Naive thymus-derived CD4-positive, alpha-beta T cell (primary cell): ENCODE results near the gene FCER1G. TPM values are rescaled to one million over a fixed set of nuclear protein-coding genes. Genes with fewer than 3 reads are reported as not detected.

Experiments used
- ATAC-seq: fragments of 150-1000 bp; cut with Tn5 transposase; 2 replicates; pipeline ENCODE4 v1.10.0; 2021; ENCODE audit warnings: mild to moderate bottlenecking, moderate library complexity
- CTCF ChIA-PET: fragments of 350-600 bp; sonication (Branson Sonifier 250); formaldehyde crosslinking; loops from one replicate; lab custom pipeline; 2021; ENCODE audit warnings: antibody characterized with exemption; lab: Charles Lee
- POLR2A ChIA-PET: fragments of 350-600 bp; sonication (Branson Sonifier 250); formaldehyde crosslinking; loops from one replicate; lab custom pipeline; 2021; ENCODE audit warnings: antibody characterized with exemption, inconsistent platforms; lab: Charles Lee
- DNase-seq, 9 donors: peaks; one replicate each; pipeline versions ENCODE4 v3.0.0 to v3.0.0-alpha.2; 2020 to 2022; ENCODE audit warnings: mixed read lengths in 1 of 9
- H3K27ac ChIP-seq: one replicate; pipeline ENCODE4 v1.7.0; 2013; ENCODE audit warnings: mild to moderate bottlenecking, low read depth, low read length, moderate library complexity
- H3K27me3 ChIP-seq, 2 donors: one replicate each; pipeline ENCODE4 v1.7.0; 2013; ENCODE audit warnings: low read length in 2 of 2, mild to moderate bottlenecking in 2 of 2, moderate library complexity in 2 of 2; ENCODE audit not compliant: control insufficient read depth in 2 of 2, insufficient read depth in 2 of 2
- H3K36me3 ChIP-seq, 3 experiments: 1 replicate in 2 of 3; 2 replicates in 1 of 3; pipeline ENCODE4 v1.7.0; 2013; ENCODE audit warnings: low read length in 3 of 3, mild to moderate bottlenecking in 3 of 3, moderate library complexity in 1 of 3; ENCODE audit not compliant: insufficient read depth in 3 of 3, control insufficient read depth in 2 of 3
- H3K4me1 ChIP-seq, 2 donors: one replicate each; pipeline ENCODE4 v1.7.0; 2013; ENCODE audit warnings: low read length in 2 of 2, mild to moderate bottlenecking in 2 of 2, moderate library complexity in 1 of 2; ENCODE audit not compliant: control insufficient read depth in 2 of 2, insufficient read depth in 2 of 2
- H3K4me3 ChIP-seq: 2 replicates; pipeline ENCODE4 v1.7.0; 2013; ENCODE audit warnings: mild to moderate bottlenecking, low read length
- H3K9me3 ChIP-seq, 3 experiments: 1 replicate in 2 of 3; 2 replicates in 1 of 3; pipeline ENCODE4 v1.7.0; 2013; ENCODE audit warnings: low read length in 3 of 3; ENCODE audit not compliant: control insufficient read depth in 2 of 3
- H3K27ac Mint-ChIP-seq, 9 donors: one replicate each; pipeline ENCODE4 v1.8.0; 2020 to 2022; ENCODE audit warnings: mixed read lengths in 9 of 9, mild to moderate bottlenecking in 8 of 9, moderate library complexity in 5 of 9, inconsistent platforms in 2 of 9
- H3K27me3 Mint-ChIP-seq, 5 donors: one replicate each; pipeline ENCODE4 v1.8.0; 2021 to 2022; ENCODE audit warnings: mixed read lengths in 5 of 5, mild to moderate bottlenecking in 1 of 5
- H3K36me3 Mint-ChIP-seq, 5 donors: one replicate each; pipeline ENCODE4 v1.8.0; 2020 to 2022; ENCODE audit warnings: mixed read lengths in 5 of 5, mild to moderate bottlenecking in 3 of 5, inconsistent platforms in 1 of 5
- H3K4me1 Mint-ChIP-seq, 7 donors: one replicate each; pipeline ENCODE4 v1.8.0; 2020 to 2022; ENCODE audit warnings: mixed read lengths in 7 of 7, mild to moderate bottlenecking in 3 of 7, inconsistent platforms in 1 of 7
- H3K4me3 Mint-ChIP-seq, 10 donors: one replicate each; pipeline ENCODE4 v1.8.0; 2020 to 2022; ENCODE audit warnings: mild to moderate bottlenecking in 10 of 10, mixed read lengths in 10 of 10, moderate library complexity in 6 of 10, inconsistent platforms in 2 of 10
- H3K9me3 Mint-ChIP-seq, 11 donors: one replicate each; pipeline ENCODE4 v1.8.0; 2020 to 2022; ENCODE audit warnings: mixed read lengths in 11 of 11, mild to moderate bottlenecking in 4 of 11, inconsistent platforms in 1 of 11, moderate library complexity in 1 of 11
- intact Hi-C, 2 donors: fragments of 100-400 bp; cut with micrococcal nuclease; formaldehyde crosslinking; loops; one replicate each; pipeline ENCODE4 v1.15.1; 2023
- polyA plus RNA-seq, 2 donors: library from polyadenylated mRNA; unstranded; fragments of 300-500 nt; fragmentation: Illumina TruSeq; gene quantifications; one replicate each; pipeline ENCODE4 v1.2.3, GENCODE V29; 2021
- total RNA-seq, 6 experiments: library from RNA in 5 of 6; stranded (reverse) in 5 of 6; gene quantifications; 1 replicate in 5 of 6; 2 replicates in 1 of 6; pipeline ENCODE4 v1.2.3 and lab custom pipeline; 2021 to 2026

FCER1G gene
- total and polyA plus RNA-seq, 7 experiments from 2014 or later, result 2.6 to 171 (median 13.9) TPM

DNA sequence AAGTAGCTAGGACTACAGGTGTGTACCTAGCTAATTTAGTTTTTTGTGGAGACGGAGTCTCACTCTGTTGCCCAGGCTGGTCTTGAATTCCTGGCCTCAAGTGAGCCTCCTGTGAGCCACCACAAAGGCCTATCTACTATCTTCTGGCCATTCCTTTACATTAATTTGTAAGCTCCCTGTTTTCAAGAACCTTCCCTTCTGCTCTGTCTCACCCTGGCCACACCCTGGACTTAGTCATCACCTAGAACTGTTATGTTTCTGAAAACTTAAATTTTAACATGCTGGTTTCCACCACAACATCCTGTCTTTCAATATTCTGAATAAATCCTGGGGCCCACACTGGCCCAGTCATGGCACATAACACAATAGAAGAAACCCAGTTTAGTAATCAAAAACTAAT lies 32.9 kb upstream of the FCER1G start:
- Histone ChIP-seq H3K4me3 (peak overlapping the region; percentile 43), H3K27ac (peak overlapping the region; percentile 67), H3K27me3 (no peaks in the 10 kb centered on the region), H3K9me3 (no peaks in the 10 kb centered on the region), H3K4me1 (peaks cover 60 to 71% of the 10 kb centered on the region in 2 donors), H3K36me3 (peaks cover 0 to 2% (median 0%) of the 10 kb centered on the region in 3 experiments)
- ATAC-seq (peak; percentile 46), DNase-seq (peak in 8 of 9 donors; percentile 49 to 74 (median 58))
- intact Hi-C loops, result loop anchor here (1.0 kb wide), 3 partner anchors 10 to 200 kb away; partner anchors contain the start of gene PPOX (in 1 of the 2)
- H3K36me3 Mint-ChIP-seq, result peaks cover 0 to 8% (median 0%) of the 10 kb centered on the region in 5 donors
- CTCF ChIA-PET, result interaction anchor here (0.6 to 5.6 kb wide), 12 partner anchors 10 to 707 kb away, joined by 3 to 76 read pairs (median 8); partner anchors contain the start of genes NDUFS2, PPOX and TOMM40L
- POLR2A ChIA-PET, result interaction anchor here (0.5 to 5.6 kb wide), 21 partner anchors 11 to 200 kb away, joined by 3 to 101 read pairs (median 7); partner anchors contain the start of genes ADAMTS4, ARHGAP30, NDUFS2 and PPOX
- H3K9me3 Mint-ChIP-seq, result peaks cover 0 to 2% (median 0%) of the 10 kb centered on the region in 11 donors
- H3K27ac Mint-ChIP-seq, result peak overlapping the region; percentile 91 to 99 (median 96)
- H3K4me3 Mint-ChIP-seq, result peak overlapping the region; percentile 52 to 89 (median 80)
- no peaks in the 10 kb centered on the region for H3K27me3 Mint-ChIP-seq
- H3K4me1 Mint-ChIP-seq, result peaks cover 60 to 90% (median 82%) of the 10 kb centered on the region in 7 donors

DNA sequence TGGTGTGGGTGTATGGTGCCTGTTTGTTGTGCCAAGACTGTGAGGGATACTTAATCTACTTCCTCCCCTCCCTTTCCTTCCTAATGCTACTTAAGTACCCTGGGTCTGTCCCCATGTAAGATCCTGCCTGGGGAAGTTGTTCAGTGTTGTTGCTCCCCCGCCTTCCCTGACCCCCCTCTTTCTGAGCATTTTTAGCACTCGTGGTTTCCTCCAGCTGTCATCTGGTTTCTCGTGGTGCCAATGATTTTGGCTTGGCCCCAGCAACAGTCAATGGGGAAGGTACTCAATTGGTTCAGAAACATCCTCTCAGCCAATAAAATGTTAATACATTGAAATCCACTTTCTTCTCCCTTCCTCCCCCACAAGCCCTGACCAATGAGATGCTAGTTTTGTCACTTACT lies 29.8 kb upstream of the FCER1G start:
- peak overlapping the region; percentile 76 to 89 (median 84) for H3K4me3 Mint-ChIP-seq
- no peaks in the 10 kb centered on the region for H3K27me3 ChIP-seq
- H3K4me1 Mint-ChIP-seq, result peaks cover 65 to 90% (median 80%) of the 10 kb centered on the region in 7 donors
- peak; percentile 88 for ATAC-seq
- ChIA-PET POLR2A (interaction anchor here (0.6 to 29.1 kb wide), 16 partner anchors 8 to 540 kb away, joined by 3 to 508 read pairs (median 5); partner anchors contain the start of genes ADAMTS4, APOA2, ARHGAP30 and FCER1G), CTCF (interaction anchor here (0.6 to 1.9 kb wide), 5 partner anchors 9 to 124 kb away, joined by 3 to 7 read pairs (median 5); partner anchors contain the start of genes PPOX and TOMM40L)
- peak overlapping the region; percentile 92 to 99 (median 97) for H3K27ac Mint-ChIP-seq
- peak; percentile 38 to 92 (median 87) for DNase-seq
- intact Hi-C loops, result loop anchor here (1.0 kb wide), 7 partner anchors 8 to 53 kb away; partner anchors contain the start of genes NDUFS2 (in 2 of the 2), B4GALT3 (in 1 of the 2), DEDD (in 1 of the 2) and PPOX (in 1 of the 2)
- H3K4me1 ChIP-seq, result peaks cover 74 to 79% of the 10 kb centered on the region in 2 donors
- no peaks in the 10 kb centered on the region for H3K36me3 ChIP-seq
- no peaks in the 10 kb centered on the region for H3K27me3 Mint-ChIP-seq
- H3K4me3 ChIP-seq, result peak overlapping the region; percentile 24
- peaks cover 0 to 2% (median 0%) of the 10 kb centered on the region in 11 donors for H3K9me3 Mint-ChIP-seq
- peaks cover 0 to 10% (median 0%) of the 10 kb centered on the region in 5 donors for H3K36me3 Mint-ChIP-seq
- H3K9me3 ChIP-seq, result no peaks in the 10 kb centered on the region
- peak overlapping the region; percentile 65 for H3K27ac ChIP-seq

DNA sequence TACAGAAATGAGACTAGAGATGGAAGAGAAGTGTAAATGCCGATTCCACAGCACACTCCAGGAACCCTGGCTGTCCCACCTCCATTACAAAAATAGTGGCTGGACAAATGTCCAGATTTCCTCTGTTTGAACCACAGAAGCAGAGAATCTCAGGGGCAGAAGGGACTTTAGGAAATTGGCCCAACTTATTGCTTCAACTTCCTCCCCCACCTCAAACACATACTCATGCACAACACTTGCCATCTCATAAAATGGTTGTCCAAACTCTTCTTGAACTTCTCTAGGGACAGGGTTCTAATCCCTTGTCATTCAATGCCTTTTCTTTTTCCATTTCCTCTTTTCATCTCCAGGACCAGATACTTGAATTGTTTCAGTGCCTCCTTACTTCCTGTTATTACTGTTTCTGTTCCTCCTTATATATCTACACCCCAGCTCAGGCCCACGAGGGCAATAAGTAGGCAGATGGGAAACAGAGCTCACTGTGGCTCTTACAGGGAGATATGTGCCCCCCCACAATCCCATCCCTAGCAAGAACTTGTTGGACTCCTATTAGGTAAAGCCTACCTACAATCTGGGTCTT lies 29.3 kb upstream of the FCER1G start:
- ATAC-seq, result peak; percentile 44

DNA sequence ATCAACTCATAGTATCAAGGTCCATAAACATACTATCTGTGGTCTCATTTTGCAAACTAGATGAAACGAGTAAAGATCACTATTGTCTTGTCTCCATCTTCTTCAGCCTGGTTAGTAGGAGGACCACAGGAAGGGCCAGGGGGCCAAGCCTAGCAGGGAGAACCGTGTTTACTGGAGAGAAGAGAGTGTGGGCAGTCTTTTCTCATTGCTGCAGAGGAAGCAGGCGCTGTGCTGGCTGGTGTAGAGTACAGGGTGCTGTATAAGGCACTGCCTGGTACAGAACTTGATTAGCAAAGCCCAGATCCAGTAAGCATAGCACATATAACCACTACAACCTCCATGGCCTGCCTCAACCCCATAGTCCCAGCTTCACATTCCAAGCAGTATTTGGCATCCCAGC lies 27.8 kb upstream of the FCER1G start:
- Histone ChIP-seq H3K27ac (peak overlapping the region; percentile 65), H3K4me3 (no peak overlapping the region), H3K27me3 (no peaks in the 10 kb centered on the region), H3K36me3 (no peaks in the 10 kb centered on the region), H3K4me1 (peaks cover 58 to 64% of the 10 kb centered on the region in 2 donors), H3K9me3 (no peaks in the 10 kb centered on the region)
- ChIA-PET CTCF (interaction anchor here (0.6 to 1.4 kb wide), 3 partner anchors 17 to 38 kb away, joined by 3 to 4 read pairs (median 3); partner anchors contain the start of gene TOMM40L), POLR2A (interaction anchor here (1.4 to 29.1 kb wide), 7 partner anchors 15 to 36 kb away, joined by 3 to 508 read pairs (median 11); partner anchors contain the start of genes ADAMTS4, APOA2, FCER1G and NDUFS2)
- H3K27ac Mint-ChIP-seq, result peak overlapping the region; percentile 92 to 99 (median 97)
- DNase-seq (no peak), ATAC-seq (no peak)
- H3K9me3 Mint-ChIP-seq, result peaks cover 0 to 2% (median 0%) of the 10 kb centered on the region in 11 donors
- intact Hi-C loops, result no loop called here
- peaks cover 0 to 10% (median 0%) of the 10 kb centered on the region in 5 donors for H3K36me3 Mint-ChIP-seq
- H3K4me1 Mint-ChIP-seq, result peaks cover 55 to 80% (median 68%) of the 10 kb centered on the region in 7 donors
- no peaks in the 10 kb centered on the region for H3K27me3 Mint-ChIP-seq
- H3K4me3 Mint-ChIP-seq, result peak overlapping the region; percentile 18 to 89 (median 47)

More for the DNA sequence above, 29.3 kb upstream of the FCER1G start:
- Histone ChIP-seq H3K27ac (peak overlapping the region; percentile 65), H3K9me3 (no peaks in the 10 kb centered on the region), H3K4me1 (peaks cover 71 to 76% of the 10 kb centered on the region in 2 donors), H3K4me3 (peak overlapping the region; percentile 22), H3K27me3 (no peaks in the 10 kb centered on the region), H3K36me3 (no peaks in the 10 kb centered on the region)
- peaks cover 0 to 2% (median 0%) of the 10 kb centered on the region in 11 donors for H3K9me3 Mint-ChIP-seq
- no peaks in the 10 kb centered on the region for H3K27me3 Mint-ChIP-seq
- ChIA-PET POLR2A (interaction anchor here (0.6 to 29.1 kb wide), 21 partner anchors 8 to 540 kb away, joined by 3 to 508 read pairs (median 5); partner anchors contain the start of genes ADAMTS4, APOA2, ARHGAP30 and FCER1G), CTCF (interaction anchor here (0.6 to 1.9 kb wide), 8 partner anchors 9 to 123 kb away, joined by 3 to 7 read pairs (median 4); partner anchors contain the start of genes NDUFS2, PPOX and TOMM40L)
- intact Hi-C loops, result loop anchor here (1.0 kb wide), 7 partner anchors 9 to 54 kb away; partner anchors contain the start of genes NDUFS2 (in 2 of the 2), B4GALT3 (in 1 of the 2), DEDD (in 1 of the 2) and PPOX (in 1 of the 2)
- H3K4me1 Mint-ChIP-seq, result peaks cover 60 to 85% (median 75%) of the 10 kb centered on the region in 7 donors
- peaks cover 0 to 10% (median 0%) of the 10 kb centered on the region in 5 donors for H3K36me3 Mint-ChIP-seq
- H3K27ac Mint-ChIP-seq, result peak overlapping the region; percentile 92 to 99 (median 97)
- DNase-seq, result peak in 1 of 9 donors; percentile 16
- H3K4me3 Mint-ChIP-seq, result peak overlapping the region; percentile 76 to 89 (median 84)

DNA sequence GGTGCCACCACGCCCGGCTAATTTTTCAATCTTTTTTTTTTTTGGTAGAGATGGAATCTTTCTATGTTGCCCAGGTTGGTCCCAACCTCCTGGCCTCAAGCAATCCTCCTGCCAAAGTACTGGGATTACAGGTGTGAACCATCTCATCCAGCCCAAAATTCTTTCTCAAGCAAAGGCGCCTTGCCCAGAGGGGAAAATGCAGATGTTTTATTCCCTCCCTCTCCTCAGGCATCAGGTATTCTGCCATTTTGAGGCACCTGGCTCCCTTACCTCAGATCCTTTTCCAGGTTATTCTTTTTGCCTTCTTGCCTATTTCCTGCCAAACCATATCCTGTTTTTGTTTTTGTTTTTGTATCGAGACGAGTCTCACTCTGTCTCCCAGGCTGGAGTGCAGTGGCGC lies 26.7 kb upstream of the FCER1G start:
- POLR2A ChIA-PET, result interaction anchor here (0.6 to 29.1 kb wide), 9 partner anchors 8 to 549 kb away, joined by 3 to 508 read pairs (median 4); partner anchors contain the start of genes ADAMTS4, APOA2, B4GALT3 and FCER1G
- H3K27me3 Mint-ChIP-seq, result no peaks in the 10 kb centered on the region
- DNase-seq (no peak), ATAC-seq (no peak)
- no peaks in the 10 kb centered on the region for H3K9me3 ChIP-seq
- CTCF ChIA-PET, result interaction anchor here (0.6 to 1.3 kb wide), 3 partner anchors 16 to 102 kb away, joined by 3 to 4 read pairs (median 3); partner anchors contain the start of gene PPOX
- no peak overlapping the region for H3K4me3 ChIP-seq
- peaks cover 57 to 79% (median 66%) of the 10 kb centered on the region in 7 donors for H3K4me1 Mint-ChIP-seq
- H3K4me3 Mint-ChIP-seq, result peak overlapping the region in 7 of 10 donors; percentile 23 to 52 (median 43)
- H3K36me3 Mint-ChIP-seq, result peaks cover 0 to 10% (median 0%) of the 10 kb centered on the region in 5 donors
- no peaks in the 10 kb centered on the region for H3K27me3 ChIP-seq
- H3K27ac ChIP-seq, result no peak overlapping the region
- H3K4me1 ChIP-seq, result peaks cover 58 to 60% of the 10 kb centered on the region in 2 donors
- peak overlapping the region; percentile 45 to 99 (median 77) for H3K27ac Mint-ChIP-seq
- no peaks in the 10 kb centered on the region for H3K36me3 ChIP-seq
- H3K9me3 Mint-ChIP-seq, result peaks cover 0 to 2% (median 0%) of the 10 kb centered on the region in 11 donors
- intact Hi-C loops, result no loop called here
